HG02678 (cell line): ENCODE results near the gene DIAPH2.
A peak's percentile ranks its signal among the peaks of the same experiment; 100 is the strongest.
"Not testable (repeated sequence)": the region's sequence is repeated elsewhere in the genome, so short reads cannot be mapped to it uniquely, and the experiment has no call there.

Source experiments
- ATAC-seq: cut with Tn5 transposase; IDR thresholded peaks from one replicate; pipeline ENCODE4 v1.9.1; 2021; ENCODE audit warnings: mild to moderate bottlenecking, moderate library complexity; ENCODE audit not compliant: unreplicated experiment

The DIAPH2 gene

DNA sequence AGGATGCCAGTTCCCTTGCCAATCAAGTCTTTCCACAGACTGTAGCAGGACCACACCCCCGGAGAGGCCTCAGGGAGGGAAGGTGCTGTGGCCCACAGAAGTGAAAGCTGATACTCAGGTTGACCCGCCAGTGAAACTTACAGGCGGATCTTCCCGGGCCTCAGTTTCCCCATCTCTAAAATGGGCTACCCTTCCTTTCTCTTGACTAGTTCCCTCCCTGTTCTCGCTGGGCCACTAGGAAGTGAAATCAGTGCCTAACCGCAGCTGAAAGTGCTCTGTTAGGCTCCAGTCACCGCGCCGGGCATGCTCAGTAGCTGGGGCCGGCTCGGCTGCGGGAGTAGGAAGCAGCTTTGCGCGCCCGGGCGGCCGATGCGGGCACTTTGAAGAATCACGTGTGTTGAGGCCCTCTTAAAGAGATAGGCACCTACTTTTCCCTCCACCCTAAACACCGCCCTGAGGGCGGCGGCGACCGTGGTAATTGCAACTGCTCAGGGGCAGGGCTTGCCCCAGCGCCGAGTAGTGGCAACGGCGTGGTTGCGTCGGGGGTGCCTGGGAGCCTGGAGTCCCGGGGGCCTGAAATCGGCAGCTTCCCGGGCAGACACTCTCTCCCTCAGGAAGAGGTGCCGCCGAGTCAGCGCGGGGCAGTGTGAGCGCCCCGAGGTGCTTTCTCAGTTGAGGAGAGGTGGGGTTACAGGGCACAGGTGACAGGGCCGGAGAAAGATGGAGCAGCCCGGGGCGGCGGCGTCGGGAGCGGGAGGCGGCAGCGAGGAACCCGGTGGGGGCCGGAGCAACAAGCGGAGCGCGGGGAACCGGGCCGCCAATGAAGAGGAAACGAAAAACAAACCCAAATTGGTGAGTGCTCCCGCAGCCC lies at the start of gene DIAPH2:
Gene DIAPH2, plus strand, starts transcription at position 504 of the 871 bp plus-strand sequence.
- peak; percentile 75 for ATAC-seq

DNA sequence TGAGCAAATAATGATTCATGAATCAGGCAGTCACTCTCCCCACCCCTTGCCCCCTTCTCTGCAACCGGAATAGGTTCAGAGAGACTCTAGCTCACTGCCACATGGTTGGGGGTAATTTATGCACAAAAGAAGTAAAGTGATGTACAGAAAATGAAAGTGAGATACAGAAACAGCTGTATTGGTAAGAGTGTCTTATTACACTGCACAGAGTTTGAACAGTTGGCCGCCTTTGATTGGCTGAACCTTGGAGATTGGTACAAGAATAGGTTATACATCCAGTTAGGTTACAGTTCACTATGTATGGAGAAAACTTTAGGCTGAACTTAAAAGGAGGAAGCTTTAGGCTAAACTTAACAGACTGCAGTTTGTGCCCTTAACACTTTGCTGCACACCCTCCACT lies 34.6 kb upstream of the DIAPH2 start:
- ATAC-seq = no peak

DNA sequence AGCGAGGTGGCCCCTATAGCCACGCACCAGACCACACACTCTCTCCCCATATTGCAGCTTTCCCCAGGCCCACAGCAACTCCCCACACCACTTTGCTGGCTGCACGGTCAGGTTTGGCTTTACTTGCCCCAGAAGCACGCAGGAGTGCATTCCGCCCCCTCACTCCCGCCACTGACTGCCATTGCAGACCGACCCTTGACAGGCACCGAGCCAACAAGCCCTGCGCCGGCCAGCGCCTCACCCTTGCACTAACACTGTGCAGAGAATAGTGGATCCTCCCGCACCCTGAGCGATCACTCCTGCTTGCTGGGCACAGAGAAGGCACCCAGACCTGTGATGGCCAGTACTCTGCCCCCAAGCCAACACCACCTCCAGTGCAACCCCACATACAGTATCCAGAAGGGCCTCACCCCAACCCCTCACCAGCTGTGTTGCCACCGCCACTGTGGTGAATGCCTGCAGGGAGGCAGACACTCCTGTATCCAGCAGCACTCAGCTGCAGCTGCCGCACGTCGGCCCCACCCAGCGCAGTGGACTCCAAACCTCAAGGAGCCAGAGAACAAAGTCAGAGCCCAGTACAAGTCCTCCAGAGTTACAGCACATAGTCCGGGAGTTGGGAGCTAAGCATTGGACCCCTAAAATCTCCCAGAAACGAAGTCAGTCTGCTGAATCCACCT lies 28.6 kb upstream of the DIAPH2 start:
- ATAC-seq = no peak

DNA sequence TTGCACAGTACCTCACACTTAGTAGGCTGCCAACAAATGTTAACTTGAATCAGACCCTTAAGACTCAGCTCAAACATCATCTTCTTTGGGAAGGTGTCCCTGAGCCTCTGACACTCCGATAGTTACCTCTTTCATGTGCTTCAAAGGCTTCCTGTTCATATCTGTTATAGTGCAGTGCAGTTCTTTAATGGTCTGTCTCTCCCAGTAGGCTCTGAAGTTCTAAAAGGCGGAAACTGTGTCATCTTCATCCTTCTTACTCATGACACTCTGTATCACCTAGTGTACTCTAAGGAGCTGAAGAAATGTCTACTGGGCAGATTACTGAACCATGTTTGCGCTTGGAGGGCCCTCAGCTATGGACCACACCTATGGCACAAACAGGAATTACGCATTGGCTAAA lies 2.1 kb upstream of the DIAPH2 start:
- no peak for ATAC-seq

DNA sequence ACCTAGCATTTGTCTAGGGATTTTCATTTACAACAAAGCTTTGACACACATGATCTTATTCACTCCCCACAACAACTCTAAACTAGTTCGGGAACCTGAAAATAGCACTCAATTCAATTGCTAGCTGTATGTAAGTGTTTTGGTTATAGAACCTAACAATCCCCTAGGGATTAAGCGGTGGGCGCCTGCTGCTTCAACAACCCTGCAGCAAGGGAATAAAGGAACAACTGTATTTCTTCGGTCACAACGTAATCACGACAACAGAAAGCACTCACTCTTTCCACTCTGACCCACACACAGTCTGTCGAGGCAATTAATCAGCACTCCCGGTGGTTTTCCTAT lies 674 bp upstream of the DIAPH2 start:
- no peak for ATAC-seq

DNA sequence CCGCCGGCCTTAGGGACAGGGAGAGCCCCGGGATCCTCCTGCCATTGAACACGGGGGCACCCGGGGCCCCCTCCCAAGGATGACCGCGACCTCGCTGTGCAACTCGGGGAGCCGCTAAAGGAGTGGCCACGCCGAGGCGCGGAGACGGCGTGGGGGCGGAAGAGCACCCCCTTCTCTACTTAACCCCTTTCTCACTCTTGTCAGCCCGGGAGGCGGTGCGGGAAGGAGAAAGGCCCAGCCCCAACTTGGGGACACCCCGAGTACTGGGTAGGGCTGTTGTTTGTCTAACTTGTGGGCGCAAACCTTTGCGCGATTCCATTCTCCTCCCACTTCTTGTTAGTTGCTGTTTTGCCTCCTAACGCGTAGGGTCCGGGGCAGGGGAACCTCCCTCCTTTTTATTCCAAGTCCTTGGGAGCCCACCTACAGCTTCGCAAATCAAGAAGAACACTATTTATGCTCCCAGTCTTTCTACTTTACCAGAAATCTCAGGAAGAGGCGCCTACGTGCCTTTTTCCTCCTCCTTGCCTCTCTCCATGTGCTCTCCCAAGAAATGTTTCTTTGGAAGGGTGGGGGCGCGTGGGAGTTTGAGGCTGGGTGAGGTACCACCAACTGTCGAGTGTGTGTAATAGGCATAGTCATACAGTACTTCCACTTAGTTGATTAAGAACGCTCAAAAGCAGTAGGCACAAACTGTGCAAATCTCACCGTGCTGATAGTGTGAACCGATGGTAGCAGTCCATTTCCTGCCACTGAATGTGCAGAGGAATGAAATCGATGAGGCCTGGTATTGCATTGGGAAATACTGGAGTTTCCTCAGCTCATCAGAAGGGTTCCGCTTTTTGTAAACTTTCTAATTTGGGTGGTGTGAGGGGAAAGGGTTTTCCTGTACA lies 813 bp downstream of the DIAPH2 start:
- ATAC-seq = peak; percentile 33

DNA sequence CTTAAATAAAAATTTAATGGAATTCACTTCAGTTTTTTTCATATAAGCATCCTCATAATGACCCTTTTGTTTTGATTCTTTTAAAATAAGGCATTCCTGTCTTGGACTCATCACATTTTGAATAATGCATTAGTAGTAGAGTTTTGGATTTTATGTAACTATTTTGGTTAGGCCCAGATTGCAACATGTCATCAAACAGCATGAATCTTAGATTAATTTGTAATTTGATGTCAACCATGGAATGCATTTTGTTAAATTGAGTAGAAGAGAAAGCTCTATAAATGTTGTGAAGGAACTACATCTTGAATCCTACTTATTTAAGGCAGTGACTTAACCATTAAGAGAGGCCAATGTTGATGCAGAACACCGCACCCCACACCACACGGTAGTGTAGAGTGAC lies 3.1 kb downstream of the DIAPH2 start:
- no peak for ATAC-seq

DNA sequence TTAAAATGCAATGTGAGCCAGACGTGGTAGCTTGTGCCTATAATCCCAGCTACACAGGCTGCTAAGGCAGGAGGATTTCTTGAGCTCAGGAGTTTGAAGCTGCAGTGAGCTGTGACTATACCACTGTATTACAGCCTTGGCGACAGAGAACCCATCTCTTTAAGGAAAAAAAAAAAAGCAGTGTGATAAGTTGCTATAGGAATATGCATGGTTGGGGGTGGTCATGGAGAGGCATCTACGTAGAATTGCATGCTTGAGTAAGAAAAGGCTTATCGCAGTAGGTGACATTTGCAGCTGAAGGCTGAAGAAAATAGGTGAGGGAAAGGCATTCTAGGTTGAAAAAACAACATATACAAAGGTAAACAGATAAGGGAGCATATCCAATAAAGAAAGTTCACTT lies 4.1 kb downstream of the DIAPH2 start:
- ATAC-seq = no peak

DNA sequence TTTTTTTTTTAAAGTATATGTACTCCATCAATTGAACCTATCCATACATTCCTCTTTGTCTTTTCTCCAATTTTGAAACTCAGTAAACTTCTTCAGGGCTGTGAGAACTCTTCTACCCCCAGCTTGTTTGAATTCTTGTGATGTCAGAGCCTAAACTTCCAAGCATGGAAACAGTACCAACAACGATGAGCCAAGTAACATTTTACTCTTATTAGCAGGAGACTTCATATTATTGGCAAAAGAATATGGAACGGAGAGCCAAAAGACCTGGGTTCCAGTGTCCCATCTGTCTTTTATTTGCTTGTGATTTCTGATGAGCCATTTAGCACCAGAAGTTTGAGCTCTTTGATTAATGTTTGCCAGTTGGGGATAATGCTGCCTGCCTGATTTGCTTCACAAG lies 5.3 kb downstream of the DIAPH2 start:
- no peak for ATAC-seq

DNA sequence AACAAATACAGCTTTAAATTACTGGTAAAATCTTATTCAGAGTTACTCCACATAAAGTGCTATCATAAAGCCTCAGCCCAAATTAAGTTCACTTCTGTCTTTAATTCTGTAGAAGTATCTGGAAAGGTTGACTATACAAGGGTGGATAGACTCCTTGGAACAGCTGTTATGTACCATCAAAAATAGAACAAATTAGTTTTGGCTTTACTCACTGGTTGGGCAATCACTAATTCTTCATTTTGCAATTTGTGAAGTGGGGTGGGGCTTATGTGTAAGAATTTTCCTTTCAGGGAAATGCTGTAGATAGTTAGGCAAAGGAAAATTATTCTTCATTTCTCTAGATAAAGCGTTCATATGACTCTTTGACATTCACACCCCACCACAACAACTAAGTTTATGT lies 7.8 kb downstream of the DIAPH2 start:
- no peak for ATAC-seq

DNA sequence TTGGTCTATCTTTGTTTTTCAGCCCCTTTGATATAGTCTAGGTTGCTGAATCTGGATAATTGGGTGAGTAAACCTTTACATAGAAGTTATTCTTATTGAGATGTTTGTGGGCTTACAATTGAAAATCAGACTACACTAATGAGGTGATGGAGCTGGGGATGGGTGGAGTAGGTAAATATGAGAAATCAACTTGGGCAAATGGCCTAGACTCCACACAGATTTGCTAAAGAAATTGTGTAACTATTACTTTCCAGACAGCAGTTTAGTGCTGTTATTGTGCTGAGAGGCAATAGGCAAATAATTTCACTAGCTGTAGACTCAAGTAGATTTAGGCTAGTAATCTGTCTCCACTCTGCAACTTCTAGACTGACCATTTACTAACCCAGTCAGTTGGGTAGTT lies 8.2 kb downstream of the DIAPH2 start:
- ATAC-seq = no peak

DNA sequence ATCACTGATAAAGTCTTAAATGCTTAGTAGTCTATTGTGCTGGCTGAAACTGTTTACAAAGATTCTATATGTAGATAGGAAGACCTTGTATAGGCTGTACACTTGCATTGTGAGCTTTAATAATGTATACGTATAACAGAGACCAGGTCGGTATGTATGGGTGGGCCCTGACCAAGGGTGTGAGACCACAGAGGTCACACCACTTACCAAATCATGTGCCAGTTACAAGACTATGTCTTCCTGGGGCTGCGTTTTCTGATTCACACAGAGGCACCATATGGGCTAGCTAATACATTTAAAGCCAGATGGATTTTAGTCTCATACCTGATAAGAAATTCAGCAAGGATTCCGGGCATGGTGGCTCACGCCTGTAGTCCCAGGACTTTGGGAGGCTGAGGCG lies 8.8 kb downstream of the DIAPH2 start:
- no peak for ATAC-seq

DNA sequence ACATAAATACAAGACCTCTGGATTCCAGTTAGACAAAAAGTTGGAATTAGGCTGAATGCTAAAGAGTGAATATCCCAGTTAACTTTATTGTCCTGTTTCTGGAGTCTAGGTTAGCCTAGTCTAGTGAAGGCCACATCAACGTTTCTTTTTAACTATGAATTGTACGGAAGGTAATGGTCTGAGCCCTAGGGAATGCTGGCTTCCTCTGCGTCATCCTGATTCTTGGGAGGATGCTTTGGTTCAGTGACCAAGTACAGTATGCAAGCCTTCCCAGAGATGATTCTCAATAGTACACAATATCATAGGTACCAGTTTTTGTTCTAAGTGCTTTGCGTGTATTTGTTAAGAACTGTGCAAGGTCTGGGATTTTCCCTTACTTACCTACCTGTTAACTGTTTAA lies 11.8 kb downstream of the DIAPH2 start:
- no peak for ATAC-seq

DNA sequence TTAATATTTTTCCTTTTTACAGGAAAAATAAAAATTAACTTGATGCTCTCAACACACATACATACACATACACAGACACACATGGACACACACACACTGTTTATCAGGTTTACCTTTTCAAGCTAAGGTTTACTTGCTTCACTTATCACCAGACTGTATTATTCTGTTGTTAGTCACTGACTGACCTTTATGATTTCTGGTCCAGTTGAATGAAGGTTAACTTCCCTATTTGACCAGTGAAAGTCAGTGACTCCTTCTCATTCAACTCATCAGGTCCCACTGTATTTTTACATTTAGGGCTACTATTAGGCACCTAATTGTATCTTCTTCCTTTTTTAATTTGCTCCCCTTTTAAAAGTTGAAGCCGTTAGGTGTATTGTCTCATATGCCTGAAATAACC lies 16.0 kb downstream of the DIAPH2 start:
- no peak for ATAC-seq

DNA sequence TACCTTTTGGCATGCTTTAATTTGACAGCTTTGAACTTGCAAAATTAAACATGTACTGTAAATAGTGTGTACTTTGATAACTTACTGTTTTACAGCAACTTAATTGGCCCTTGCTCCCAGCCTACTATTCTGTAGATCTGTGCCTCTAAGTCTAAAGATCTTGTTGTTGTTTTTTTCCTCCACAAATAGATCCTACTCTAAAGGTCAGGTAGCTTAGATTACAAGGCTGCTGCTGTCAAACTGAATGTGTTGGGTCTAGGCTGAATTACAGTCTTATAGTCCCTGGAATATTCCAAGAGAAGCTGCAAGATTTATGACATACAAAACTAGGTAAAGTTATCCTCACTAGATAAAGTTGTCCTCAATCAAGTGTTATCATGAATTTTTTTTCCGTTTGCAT lies 18.7 kb downstream of the DIAPH2 start:
- no peak for ATAC-seq

DNA sequence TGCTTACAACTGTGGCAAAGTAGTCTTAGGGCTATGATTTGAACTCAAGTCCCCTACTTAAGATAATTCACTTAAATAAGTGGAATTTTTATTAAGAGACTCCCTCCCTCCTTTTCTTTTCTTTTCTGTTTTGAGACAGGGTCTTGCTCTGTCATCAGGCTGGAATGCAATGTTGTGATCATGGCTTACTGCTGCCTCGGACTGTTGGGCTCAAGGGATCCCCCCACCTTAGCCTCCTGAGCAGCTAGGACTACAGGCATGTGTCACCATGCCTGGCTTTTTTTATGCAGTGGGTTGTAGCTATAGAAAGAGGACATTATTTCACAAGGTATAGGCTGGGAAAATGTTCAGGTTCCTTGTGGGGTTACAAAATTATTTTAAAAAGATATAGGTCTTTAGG lies 19.2 kb downstream of the DIAPH2 start:
- no peak for ATAC-seq

DNA sequence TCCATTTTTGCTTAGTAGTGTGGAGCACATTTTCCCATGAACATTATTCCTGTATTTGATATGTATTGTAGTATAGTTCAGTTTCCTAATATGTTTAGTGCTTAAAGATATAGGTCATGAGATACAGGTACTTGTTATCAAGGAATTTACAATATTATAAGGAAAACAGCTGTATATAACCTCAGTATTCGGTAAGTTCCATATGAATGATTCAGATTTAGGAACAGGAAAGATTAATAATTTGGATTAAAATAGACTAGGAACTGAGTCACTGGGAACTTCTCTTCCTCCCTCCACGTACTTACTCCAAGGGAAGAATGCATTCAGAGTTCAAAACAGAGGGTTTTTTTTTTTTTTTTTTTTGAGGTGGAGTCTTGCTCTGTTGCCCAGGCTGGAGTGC lies 20.0 kb downstream of the DIAPH2 start:
- no peak for ATAC-seq

DNA sequence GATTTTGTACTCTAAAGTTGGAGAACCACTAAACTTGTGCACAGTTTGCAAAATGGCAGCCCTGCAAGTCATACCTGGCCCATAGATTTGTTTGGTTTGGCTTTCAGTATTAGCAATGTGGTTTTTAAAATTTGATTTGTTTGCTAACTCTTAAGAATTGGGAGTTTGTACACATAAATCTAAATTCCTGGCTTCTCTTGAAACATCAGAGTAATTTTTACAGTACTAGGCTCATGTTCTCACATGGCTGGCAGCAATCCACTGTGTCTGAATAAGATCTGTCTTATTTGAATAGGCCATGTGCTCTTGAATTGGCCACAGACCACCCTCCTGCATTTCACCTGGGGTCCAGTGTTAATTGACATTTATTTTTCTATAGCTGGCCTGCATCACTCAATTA lies 21.3 kb downstream of the DIAPH2 start:
- no peak for ATAC-seq

DNA sequence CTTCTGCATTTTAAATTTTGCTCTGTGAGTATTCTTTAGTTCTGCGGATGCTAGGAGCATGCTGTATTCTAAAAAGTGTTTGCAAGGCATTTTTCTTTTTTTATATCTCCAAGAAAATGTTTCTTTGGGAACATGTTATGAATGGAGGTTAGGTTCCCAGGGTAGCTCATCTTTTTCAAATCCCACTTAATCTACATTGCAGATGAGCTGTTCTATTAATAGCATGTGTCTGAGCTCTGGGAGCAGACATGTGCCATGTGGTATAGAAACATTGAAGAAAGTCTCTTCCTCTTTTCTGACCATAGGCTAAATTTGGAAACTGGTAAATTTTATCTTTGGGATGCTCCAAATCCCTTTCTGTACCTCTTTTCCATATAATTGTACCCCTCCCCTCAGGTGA lies 23.2 kb downstream of the DIAPH2 start:
- no peak for ATAC-seq

DNA sequence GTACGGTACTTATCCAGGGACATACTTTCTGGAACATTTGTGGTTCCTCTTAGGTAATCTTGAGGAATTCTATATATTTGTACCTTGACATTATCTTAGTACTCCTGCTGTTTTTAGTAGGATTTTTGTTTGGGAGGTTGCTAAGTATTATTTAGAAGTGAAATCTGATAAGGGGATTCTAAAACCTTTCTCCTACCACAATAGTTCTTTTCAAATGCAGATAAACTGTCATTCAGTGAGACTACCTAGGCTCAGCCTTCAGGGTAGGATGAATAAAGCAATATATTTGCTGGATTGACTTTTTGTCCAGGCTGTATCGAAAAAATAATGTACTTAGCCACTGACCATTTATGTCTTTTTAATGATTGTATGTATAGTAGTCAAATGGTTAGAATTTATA lies 25.4 kb downstream of the DIAPH2 start:
- no peak for ATAC-seq

DNA sequence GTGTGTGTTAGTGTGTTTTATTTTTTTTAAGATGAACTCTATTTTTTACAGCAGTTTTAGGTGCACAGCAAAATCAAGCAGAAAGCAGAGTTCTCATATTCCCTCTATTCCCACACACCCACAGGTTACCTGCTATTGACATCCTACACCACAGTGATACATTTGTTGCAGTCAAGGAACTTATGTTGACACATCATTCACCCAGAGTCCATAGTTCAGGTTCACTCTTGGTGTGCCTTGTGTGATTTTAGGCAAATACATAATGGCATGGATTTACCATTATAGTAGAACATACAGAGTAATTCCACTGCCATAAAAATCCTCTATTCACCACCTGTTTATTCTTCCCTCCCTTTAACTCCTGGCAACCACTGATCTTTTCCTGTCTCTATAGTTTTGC lies 28.7 kb downstream of the DIAPH2 start:
- ATAC-seq = no peak

DNA sequence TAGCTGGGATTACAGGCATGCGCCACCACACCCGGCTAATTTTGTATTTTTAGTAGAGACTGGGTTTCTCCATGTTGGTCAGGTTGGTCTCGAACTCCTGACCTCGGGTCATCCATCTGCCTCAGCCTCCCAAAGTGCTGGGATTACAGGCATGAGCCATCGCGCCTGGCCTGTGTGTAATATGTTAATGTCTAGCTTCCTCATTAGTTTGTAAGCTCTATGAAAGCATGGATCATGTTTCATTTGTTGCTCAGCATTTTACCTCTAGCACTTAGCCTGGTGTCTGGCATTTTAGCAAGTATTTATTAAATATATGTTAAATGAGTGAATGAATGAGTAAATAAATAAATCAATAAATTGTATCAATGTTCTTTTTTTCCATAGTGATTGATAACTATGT lies 29.8 kb downstream of the DIAPH2 start:
- not testable (repeated sequence) for ATAC-seq
